Lung microvascular endothelial cell (primary cell): ENCODE data around the gene OPN1MW3. TPM values are rescaled to one million over a fixed set of nuclear protein-coding genes. Genes with fewer than 3 reads are reported as not detected.

Experiments used
- total RNA-seq: library from RNA; depleted of rRNA; stranded (reverse); fragments of >200 nt; gene quantifications from 2 replicates; pipeline ENCODE4 v1.2.1, GENCODE V29; 2014

The OPN1MW3 gene
- total RNA-seq, 1 donor from 2014 or later = 0.20 TPM

Other genes starting within 250 kb of the OPN1MW3 start
- 47.7 and 63.1 TPM in 2 replicates for gene IRAK1, start 237.7 kb upstream of the OPN1MW3 start, total RNA-seq
- 12.9 and 20.2 TPM in 2 replicates for gene MECP2, start 159.9 kb upstream of the OPN1MW3 start, total RNA-seq
- gene OPN1LW, start 113.3 kb upstream of the OPN1MW3 start, total RNA-seq = 0.22 and 0.60 TPM in 2 replicates
- 0.79 TPM in 1 of 2 replicates, not detected in the other for gene OPN1MW, start 75.0 kb upstream of the OPN1MW3 start, total RNA-seq
- not detected in 2 replicates for gene OPN1MW2, start 37.8 kb upstream of the OPN1MW3 start, total RNA-seq
- not detected in 2 replicates for gene TEX28, start 37.5 kb downstream of the OPN1MW3 start, total RNA-seq
- under 0.01 TPM in 1 of 2 replicates, not detected in the other for gene TKTL1, start 38.2 kb downstream of the OPN1MW3 start, total RNA-seq
- gene FLNA, start 117.1 kb downstream of the OPN1MW3 start, total RNA-seq = 781 and 1,159 TPM in 2 replicates
- 14.5 and 18.1 TPM in 2 replicates for gene EMD, start 121.7 kb downstream of the OPN1MW3 start, total RNA-seq
- 2,090 and 2,761 TPM in 2 replicates for gene RPL10, start 140.8 kb downstream of the OPN1MW3 start, total RNA-seq
- gene DNASE1L1, start 151.7 kb downstream of the OPN1MW3 start, total RNA-seq = 79.1 and 86.3 TPM in 2 replicates
- 8.5 and 11.9 TPM in 2 replicates for gene TAFAZZIN, start 154.0 kb downstream of the OPN1MW3 start, total RNA-seq
- 53.6 and 64.3 TPM in 2 replicates for gene ATP6AP1, start 171.1 kb downstream of the OPN1MW3 start, total RNA-seq
- 24.8 and 59.1 TPM in 2 replicates for gene GDI1, start 179.6 kb downstream of the OPN1MW3 start, total RNA-seq
- gene FAM50A, start 186.6 kb downstream of the OPN1MW3 start, total RNA-seq = 45.8 and 51.0 TPM in 2 replicates
- 3.7 and 6.3 TPM in 2 replicates for gene PLXNA3, start 200.7 kb downstream of the OPN1MW3 start, total RNA-seq
- 12.6 and 19.8 TPM in 2 replicates for gene LAGE3, start 221.7 kb downstream of the OPN1MW3 start, total RNA-seq
- gene UBL4A, start 229.0 kb downstream of the OPN1MW3 start, total RNA-seq = 24.6 and 31.3 TPM in 2 replicates
- 8.5 and 14.7 TPM in 2 replicates for gene SLC10A3, start 233.0 kb downstream of the OPN1MW3 start, total RNA-seq